ENCODE results near the gene ZFHX3. TPM values are rescaled to one million over a fixed set of nuclear protein-coding genes. Genes with fewer than 3 reads are reported as not detected.

The ZFHX3 gene
- total and polyA plus RNA-seq, 2 donors from 2014 or later = 2.3 to 29.3 TPM

DNA sequence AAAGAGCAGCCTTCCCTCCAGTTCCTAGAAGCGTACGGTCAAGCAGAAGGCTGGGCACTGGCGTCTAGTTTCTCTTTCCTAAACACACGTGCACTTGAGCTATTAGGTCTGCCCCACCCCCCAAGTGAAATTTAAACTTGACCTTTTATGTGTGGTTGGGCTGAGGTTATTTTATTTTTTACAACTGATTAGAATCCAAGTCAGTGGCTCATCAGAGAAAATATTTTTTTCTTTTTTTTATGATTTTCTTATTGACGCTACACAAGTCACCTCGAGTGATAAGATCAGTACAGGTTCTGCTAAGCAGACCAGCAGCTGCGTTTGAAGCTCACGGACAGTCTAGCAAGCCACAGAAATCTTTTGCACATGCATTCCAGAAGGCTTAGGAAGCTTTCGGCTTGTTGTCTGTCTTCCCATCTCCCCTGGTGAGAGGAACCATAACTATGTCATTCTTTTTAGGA is 95.1 kb downstream of the ZFHX3 start:
- no peak for FAIRE-seq
- H3K4me3 ChIP-seq (ENCODE audit: low read length in 3 of 3) = no peak overlapping the region
- intact Hi-C loops (cut with DNase I) = no loop called here

DNA sequence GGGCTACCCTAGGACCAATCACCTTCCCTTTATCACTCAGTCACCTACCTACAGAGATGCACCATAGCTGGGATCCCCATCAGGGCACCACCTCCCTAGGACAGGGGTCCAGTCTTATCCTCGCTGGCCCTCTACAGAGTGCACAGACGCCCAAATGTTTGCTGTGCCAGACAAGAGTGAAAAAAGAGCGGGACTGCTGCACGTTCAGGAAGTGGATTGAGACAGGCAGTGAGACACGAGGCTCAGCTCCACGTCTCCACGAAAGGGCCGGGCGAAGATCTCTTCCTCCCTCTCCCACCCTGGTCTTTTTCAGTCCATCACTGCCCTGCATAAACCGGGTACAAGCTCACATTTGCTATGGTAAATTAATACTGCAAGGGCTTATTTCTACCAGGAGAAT is 95.5 kb downstream of the ZFHX3 start:
- FAIRE-seq (no peak), DNase-seq (no peak)
- Histone ChIP-seq H3K36me3 (ENCODE audit: control insufficient read depth in 2 of 3, insufficient read depth in 3 of 3, low read length in 3 of 3) (peaks cover 0 to 6% (median 3%) of the 10 kb centered on the region in 3 donors), H3K9ac (ENCODE audit: low read length in 3 of 3) (no peak overlapping the region), H3K9me3 (ENCODE audit: control insufficient read depth in 2 of 3, insufficient read depth in 1 of 3, low read length in 3 of 3) (no peaks in the 10 kb centered on the region), H3K27ac (ENCODE audit: low read depth in 2 of 2, low read length in 2 of 2) (peak overlapping the region in 1 of 2 donors; percentile 4), H3K4me1 (ENCODE audit: control insufficient read depth in 2 of 3, insufficient read depth in 2 of 3, low read depth in 1 of 3, low read length in 3 of 3) (peaks cover 0 to 11% (median 5%) of the 10 kb centered on the region in 3 donors), H3K27me3 (ENCODE audit: control insufficient read depth, insufficient read depth, low read length) (no peaks in the 10 kb centered on the region), H3K4me3 (ENCODE audit: low read length in 3 of 3) (no peak overlapping the region)
- intact Hi-C loops (cut with DNase I) = no loop called here
- TF ChIP-seq, protein P1, sequence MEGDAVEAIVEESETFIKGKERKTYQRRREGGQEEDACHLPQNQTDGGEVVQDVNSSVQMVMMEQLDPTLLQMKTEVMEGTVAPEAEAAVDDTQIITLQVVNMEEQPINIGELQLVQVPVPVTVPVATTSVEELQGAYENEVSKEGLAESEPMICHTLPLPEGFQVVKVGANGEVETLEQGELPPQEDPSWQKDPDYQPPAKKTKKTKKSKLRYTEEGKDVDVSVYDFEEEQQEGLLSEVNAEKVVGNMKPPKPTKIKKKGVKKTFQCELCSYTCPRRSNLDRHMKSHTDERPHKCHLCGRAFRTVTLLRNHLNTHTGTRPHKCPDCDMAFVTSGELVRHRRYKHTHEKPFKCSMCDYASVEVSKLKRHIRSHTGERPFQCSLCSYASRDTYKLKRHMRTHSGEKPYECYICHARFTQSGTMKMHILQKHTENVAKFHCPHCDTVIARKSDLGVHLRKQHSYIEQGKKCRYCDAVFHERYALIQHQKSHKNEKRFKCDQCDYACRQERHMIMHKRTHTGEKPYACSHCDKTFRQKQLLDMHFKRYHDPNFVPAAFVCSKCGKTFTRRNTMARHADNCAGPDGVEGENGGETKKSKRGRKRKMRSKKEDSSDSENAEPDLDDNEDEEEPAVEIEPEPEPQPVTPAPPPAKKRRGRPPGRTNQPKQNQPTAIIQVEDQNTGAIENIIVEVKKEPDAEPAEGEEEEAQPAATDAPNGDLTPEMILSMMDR (IDR thresholded peaks at IDR 0.05; ENCODE audit: borderline replicate concordance, extremely low read depth, insufficient read depth) = no peak

More for the DNA sequence above, 95.1 kb downstream of the ZFHX3 start:
- no peaks in the 10 kb centered on the region for H3K9me3 ChIP-seq (ENCODE audit: control insufficient read depth in 2 of 3, insufficient read depth in 1 of 3, low read length in 3 of 3)
- no peak overlapping the region for H3K27ac ChIP-seq (ENCODE audit: low read depth in 2 of 2, low read length in 2 of 2)
- peak in 1 of 5 donors; percentile 36 for DNase-seq
- H3K36me3 ChIP-seq (ENCODE audit: control insufficient read depth in 2 of 3, insufficient read depth in 3 of 3, low read length in 3 of 3) = peaks cover 0 to 6% (median 3%) of the 10 kb centered on the region in 3 donors
- TF ChIP-seq, protein P1 (IDR thresholded peaks at IDR 0.05; ENCODE audit: borderline replicate concordance, extremely low read depth, insufficient read depth) = no peak
- H3K9ac ChIP-seq (ENCODE audit: low read length in 3 of 3) = no peak overlapping the region
- peaks cover 0 to 10% (median 2%) of the 10 kb centered on the region in 3 donors for H3K4me1 ChIP-seq (ENCODE audit: control insufficient read depth in 2 of 3, insufficient read depth in 2 of 3, low read depth in 1 of 3, low read length in 3 of 3)
- no peaks in the 10 kb centered on the region for H3K27me3 ChIP-seq (ENCODE audit: control insufficient read depth, insufficient read depth, low read length)

DNA sequence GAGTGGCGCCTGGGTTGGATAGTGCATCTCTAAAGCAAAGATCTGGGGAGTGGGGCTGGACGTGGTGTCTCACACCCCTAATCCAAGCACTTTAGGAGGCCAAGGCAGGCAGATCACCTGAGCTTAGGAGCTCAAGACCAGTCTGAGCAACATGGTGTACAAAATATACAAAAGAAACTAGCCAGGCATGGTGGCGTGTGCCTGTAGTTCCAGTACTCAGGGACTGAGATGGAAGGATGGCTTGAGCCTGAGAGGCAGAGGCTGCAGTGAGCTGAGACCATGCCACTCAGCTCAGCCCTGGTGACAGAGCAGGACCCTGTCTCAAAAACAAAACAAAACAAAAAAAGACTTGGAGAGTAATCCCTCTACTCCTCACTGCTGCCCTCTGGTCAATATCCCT is 96.0 kb downstream of the ZFHX3 start:
- FAIRE-seq (no peak), DNase-seq (no peak)
- no peak overlapping the region for H3K27ac ChIP-seq (ENCODE audit: low read depth in 2 of 2, low read length in 2 of 2)
- intact Hi-C loops (cut with DNase I) = no loop called here
- TF ChIP-seq, protein P1 (IDR thresholded peaks at IDR 0.05; ENCODE audit: borderline replicate concordance, extremely low read depth, insufficient read depth) = no peak
- H3K27me3 ChIP-seq (ENCODE audit: control insufficient read depth, insufficient read depth, low read length) = no peaks in the 10 kb centered on the region
- peaks cover 0 to 6% (median 3%) of the 10 kb centered on the region in 3 donors for H3K36me3 ChIP-seq (ENCODE audit: control insufficient read depth in 2 of 3, insufficient read depth in 3 of 3, low read length in 3 of 3)
- H3K4me1 ChIP-seq (ENCODE audit: control insufficient read depth in 2 of 3, insufficient read depth in 2 of 3, low read depth in 1 of 3, low read length in 3 of 3) = peaks cover 0 to 15% (median 10%) of the 10 kb centered on the region in 3 donors
- H3K4me3 ChIP-seq (ENCODE audit: low read length in 3 of 3) = no peak overlapping the region
- no peak overlapping the region for H3K9ac ChIP-seq (ENCODE audit: low read length in 3 of 3)
- H3K9me3 ChIP-seq (ENCODE audit: control insufficient read depth in 2 of 3, insufficient read depth in 1 of 3, low read length in 3 of 3) = no peaks in the 10 kb centered on the region

DNA sequence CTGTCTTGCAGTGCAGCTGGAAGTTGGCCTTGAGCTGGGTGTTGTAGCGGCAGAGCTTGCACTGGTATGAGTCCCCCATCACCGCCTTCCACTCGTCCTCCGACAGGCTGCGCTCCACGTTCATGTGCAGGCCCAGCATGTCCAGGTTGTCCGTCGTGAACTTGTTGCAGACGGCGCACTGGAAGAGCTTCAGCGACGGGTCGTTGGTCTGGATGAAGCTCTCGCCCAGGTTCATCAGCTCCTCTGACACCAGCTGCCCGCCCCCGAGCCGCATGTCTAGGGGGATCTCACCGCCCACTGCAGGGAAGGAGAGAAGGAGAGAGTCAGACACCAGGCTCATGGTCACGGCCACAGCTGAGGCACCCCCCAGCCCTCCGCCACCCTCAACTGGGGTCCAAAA is 97.3 kb downstream of the ZFHX3 start:
- H3K4me1 ChIP-seq (ENCODE audit: control insufficient read depth in 2 of 3, insufficient read depth in 2 of 3, low read depth in 1 of 3, low read length in 3 of 3) = peaks cover 0 to 22% (median 10%) of the 10 kb centered on the region in 3 donors
- intact Hi-C loops (cut with DNase I) = no loop called here
- TF ChIP-seq, protein P1 (IDR thresholded peaks at IDR 0.05; ENCODE audit: borderline replicate concordance, extremely low read depth, insufficient read depth) = no peak

More for the DNA sequence above, 97.3 kb downstream of the ZFHX3 start:
- DNase-seq (no peak), FAIRE-seq (no peak)
- no peak overlapping the region for H3K9ac ChIP-seq (ENCODE audit: low read length in 3 of 3)
- no peak overlapping the region for H3K27ac ChIP-seq (ENCODE audit: low read depth in 2 of 2, low read length in 2 of 2)
- no peaks in the 10 kb centered on the region for H3K9me3 ChIP-seq (ENCODE audit: control insufficient read depth in 2 of 3, insufficient read depth in 1 of 3, low read length in 3 of 3)
- H3K36me3 ChIP-seq (ENCODE audit: control insufficient read depth in 2 of 3, insufficient read depth in 3 of 3, low read length in 3 of 3) = peaks cover 0 to 6% (median 3%) of the 10 kb centered on the region in 3 donors
- H3K4me3 ChIP-seq (ENCODE audit: low read length in 3 of 3) = no peak overlapping the region
- H3K27me3 ChIP-seq (ENCODE audit: control insufficient read depth, insufficient read depth, low read length) = no peaks in the 10 kb centered on the region

Measured in kidney (tissue), 14 donors.